Thyroid gland (tissue), 4 donors: ENCODE data around the gene DEFB113. TPM values are rescaled to one million over a fixed set of nuclear protein-coding genes. Genes with fewer than 3 reads are reported as not detected.

Experiments
- DNase-seq, 2 donors: peaks; one replicate each; pipeline ENCODE4 v3.0.0-alpha.2; 2019
- H3K27ac ChIP-seq, 3 donors: fragments of 200-600 bp; sonication (generic); 1 replicate in 2 of 3; 2 replicates in 1 of 3; pipeline ENCODE4 v1.5.1; 2016 to 2019; ENCODE audit warnings: mild to moderate bottlenecking in 1 of 3, moderate library complexity in 1 of 3
- H3K27me3 ChIP-seq: fragments of 200-600 bp; sonication (generic); one replicate; pipeline ENCODE4 v1.5.1; 2019
- H3K36me3 ChIP-seq, 2 donors: fragments of 200-600 bp; sonication (generic); one replicate each; pipeline ENCODE4 v1.5.1; 2016 to 2019
- H3K4me1 ChIP-seq, 2 donors: fragments of 200-600 bp; sonication (generic); one replicate each; pipeline ENCODE4 v1.5.1; 2017 to 2019
- H3K4me3 ChIP-seq, 3 donors: fragments of 200-600 bp; sonication (generic); replicated peaks in 1 of 3; 1 replicate in 2 of 3; 2 replicates in 1 of 3; pipeline ENCODE4 v1.5.1; 2016; ENCODE audit warnings: mild to moderate bottlenecking in 1 of 3
- H3K9me3 ChIP-seq: fragments of 200-600 bp; sonication (generic); one replicate; pipeline ENCODE4 v1.5.1; 2017
- CTCF ChIP-seq, 6 experiments: fragments of 200-600 bp in 3 of 6; fragments of 450-650 bp in 3 of 6; sonication (generic) in 3 of 6; IDR thresholded peaks; one replicate each; pipeline ENCODE4 v1.5.1; 2016 to 2019; ENCODE audit warnings: antibody characterized with exemption in 6 of 6, mild to moderate bottlenecking in 2 of 6, inconsistent platforms in 1 of 6, moderate library complexity in 1 of 6
- POLR2A ChIP-seq, 2 donors: fragments of 450-650 bp; IDR thresholded peaks; one replicate each; pipeline ENCODE4 v1.6.1; 2017; ENCODE audit warnings: antibody characterized with exemption in 2 of 2, mild to moderate bottlenecking in 2 of 2, moderate library complexity in 1 of 2
- WGBS, 2 donors: methylation state at CpG; one replicate each; pipeline ENCODE4 v1.1.5; 2017; 5-methylcytosine and 5-hydroxymethylcytosine counted together
- intact Hi-C: fragments of 100-400 bp; cut with DNase I; formaldehyde crosslinking; loops from one replicate; pipeline ENCODE4 v1.15.1; 2023
- total RNA-seq, 4 donors: library from RNA; depleted of rRNA; stranded (reverse); fragments of >200 nt; gene quantifications; one replicate each; pipeline ENCODE4 v1.2.3, GENCODE V29; 2016

Gene DEFB113
- total RNA-seq, 4 donors from 2014 or later = not detected

GRCh38 chr6:49939993-49940498 lies 29.4 kb downstream of the DEFB113 start:
- no peaks in the 10 kb centered on the region for H3K9me3 ChIP-seq
- TF ChIP-seq CTCF (IDR thresholded peaks at IDR 0.05) = no peak
- no peak for TF ChIP-seq POLR2A (IDR thresholded peaks at IDR 0.05)
- no peak overlapping the region for H3K4me3 ChIP-seq
- no peak for DNase-seq
- no peaks in the 10 kb centered on the region for H3K36me3 ChIP-seq
- intact Hi-C loops = no loop called here
- WGBS, 2 donors = 68 to 83% methylated on average over 3 of the region's 3 CpGs
- no peaks in the 10 kb centered on the region for H3K27me3 ChIP-seq
- H3K4me1 ChIP-seq = no peaks in the 10 kb centered on the region
- H3K27ac ChIP-seq = no peak overlapping the region

GRCh38 chr6:49937811-49938210 lies 31.6 kb downstream of the DEFB113 start:
- H3K9me3 ChIP-seq = no peaks in the 10 kb centered on the region
- no peaks in the 10 kb centered on the region for H3K36me3 ChIP-seq
- H3K27ac ChIP-seq = no peak overlapping the region
- DNase-seq = no peak
- H3K4me3 ChIP-seq = no peak overlapping the region
- TF ChIP-seq CTCF (IDR thresholded peaks at IDR 0.05) = no peak
- no peak for TF ChIP-seq POLR2A (IDR thresholded peaks at IDR 0.05)
- no peaks in the 10 kb centered on the region for H3K27me3 ChIP-seq
- intact Hi-C loops = no loop called here
- no peaks in the 10 kb centered on the region for H3K4me1 ChIP-seq

GRCh38 chr6:49937017-49937416 lies 32.4 kb downstream of the DEFB113 start:
- no peak overlapping the region for H3K4me3 ChIP-seq
- H3K4me1 ChIP-seq = no peaks in the 10 kb centered on the region
- no peaks in the 10 kb centered on the region for H3K36me3 ChIP-seq
- no peak for TF ChIP-seq CTCF (IDR thresholded peaks at IDR 0.05)
- TF ChIP-seq POLR2A (IDR thresholded peaks at IDR 0.05) = no peak
- no peaks in the 10 kb centered on the region for H3K27me3 ChIP-seq
- no peak overlapping the region for H3K27ac ChIP-seq
- 60 to 66% methylated on average over 2 of the region's 2 CpGs for WGBS, 2 donors
- intact Hi-C loops = no loop called here
- H3K9me3 ChIP-seq = no peaks in the 10 kb centered on the region
- DNase-seq = no peak

- TF ChIP-seq POLR2A (IDR thresholded peaks at IDR 0.05) (no peak), CTCF (IDR thresholded peaks at IDR 0.05) (no peak)
- no peak overlapping the region for H3K4me3 ChIP-seq
- no peaks in the 10 kb centered on the region for H3K4me1 ChIP-seq
- H3K36me3 ChIP-seq = no peaks in the 10 kb centered on the region
- 82 to 87% methylated on average over 3 of the region's 3 CpGs for WGBS, 2 donors
- intact Hi-C loops = no loop called here
- no peak overlapping the region for H3K27ac ChIP-seq
- no peak for DNase-seq
- H3K27me3 ChIP-seq = no peaks in the 10 kb centered on the region
- H3K9me3 ChIP-seq = no peaks in the 10 kb centered on the region
Measured at GRCh38 chr6:49935387-49935786, 34.0 kb downstream of the DEFB113 start.

- WGBS, 2 donors = 67 to 78% methylated on average over 1 of the region's 1 CpG
Measured at GRCh38 chr6:49934770-49935169, 34.7 kb downstream of the DEFB113 start.

More at GRCh38 chr6:49934770-49935169, 34.7 kb downstream of the DEFB113 start:
- Histone ChIP-seq H3K36me3 (no peaks in the 10 kb centered on the region), H3K27ac (no peak overlapping the region), H3K4me3 (no peak overlapping the region), H3K4me1 (no peaks in the 10 kb centered on the region), H3K9me3 (no peaks in the 10 kb centered on the region), H3K27me3 (no peaks in the 10 kb centered on the region)
- TF ChIP-seq CTCF (IDR thresholded peaks at IDR 0.05) (no peak), POLR2A (IDR thresholded peaks at IDR 0.05) (no peak)
- intact Hi-C loops = no loop called here
- DNase-seq = no peak
